Activated CD8-positive, alpha-beta T cell treated with anti-CD3 and anti-CD28 coated beads, Interleukin-2, amount 10 ng/mL, durations not matched to agents 7 days and 5 days (primary cell): ENCODE data around the gene CLN6. TPM values are rescaled to one million over a fixed set of nuclear protein-coding genes. Genes with fewer than 3 reads are reported as not detected.

ENCODE experiments used
- total RNA-seq, 2 experiments: library from RNA; stranded (reverse); gene quantifications; one replicate each; pipeline ENCODE4 v1.2.3, GENCODE V29; 2021

Gene CLN6
- total RNA-seq, 2 experiments from 2014 or later, result 64.5 to 69.7 TPM

Other genes with a start within 250 kb of the CLN6 start
- gene PIAS1, start 175.4 kb downstream of the CLN6 start, total RNA-seq, result 10 to 100 TPM; 40.6 to 44.2 TPM
- 10 to 100 TPM in 1 of 2 experiments, 1 to 10 TPM in 1; 9.6 to 11.7 TPM for gene CALML4, start 24.4 kb downstream of the CLN6 start, total RNA-seq
- 10 to 100 TPM; 45.1 to 50.7 TPM for gene FEM1B, start 48.0 kb upstream of the CLN6 start, total RNA-seq
- gene ITGA11, start 202.4 kb upstream of the CLN6 start, total RNA-seq, result under 1 TPM; 0.18 to 0.39 TPM